SK-N-SH treated with all-trans-retinoic acid at 6 μM for 48 hours (cell line): Measurements from ENCODE around the gene LPP.
A peak's percentile ranks its signal among the peaks of the same experiment; 100 is the strongest.

Experiments used
- ATAC-seq: fragments of 200-7000 bp; cut with Tn5 transposase; 3 replicates; pipeline ENCODE4 v1.9.1; 2020; ENCODE audit warnings: mild to moderate bottlenecking, moderate library complexity
- ARNTL ChIP-seq: fragments of 450-650 bp; formaldehyde crosslinking; IDR thresholded peaks from 2 replicates; pipeline ENCODE4 v1.5.0; 2020; ENCODE audit warnings: low read depth, mild to moderate bottlenecking, moderate library complexity, borderline replicate concordance
- BACH2 ChIP-seq: fragments of 250-450 bp; sonication (Bioruptor Pico); IDR thresholded peaks from 2 replicates; pipeline ENCODE4 v1.9.0; 2021; ENCODE audit warnings: mild to moderate bottlenecking, borderline replicate concordance
- CREB5 ChIP-seq: fragments of 250-450 bp; sonication (Bioruptor Pico); IDR thresholded peaks from 2 replicates; pipeline ENCODE4 v1.5.1; 2020; ENCODE audit warnings: low read depth, mild to moderate bottlenecking, moderate library complexity
- CSDC2 ChIP-seq: fragments of 250-450 bp; sonication (Bioruptor Pico); IDR thresholded peaks from 2 replicates; pipeline ENCODE4 v1.5.0; 2020; ENCODE audit warnings: mild to moderate bottlenecking, moderate library complexity
- CSRNP3 ChIP-seq: fragments of 250-450 bp; sonication (Bioruptor Pico); IDR thresholded peaks from 2 replicates; pipeline ENCODE4 v1.5.1; 2021; ENCODE audit warnings: mild to moderate bottlenecking, moderate library complexity
- ISL1 ChIP-seq: fragments of 250-450 bp; sonication (Bioruptor Pico); IDR thresholded peaks from 2 replicates; pipeline ENCODE4 v2.1.2; 2022; ENCODE audit warnings: mild to moderate bottlenecking, moderate library complexity
- OSR1 ChIP-seq: fragments of 250-450 bp; sonication (Bioruptor Pico); IDR thresholded peaks from 2 replicates; pipeline ENCODE4 v1.8.0; 2022; ENCODE audit warnings: moderate library complexity, mild to moderate bottlenecking, inconsistent platforms
- PATZ1 ChIP-seq: fragments of 250-450 bp; sonication (Bioruptor Pico); IDR thresholded peaks from 2 replicates; pipeline ENCODE4 v1.8.0; 2020; ENCODE audit warnings: mild to moderate bottlenecking, moderate library complexity, borderline replicate concordance
- SNAI2 ChIP-seq: fragments of 250-450 bp; sonication (Bioruptor Pico); IDR thresholded peaks from 2 replicates; pipeline ENCODE4 v1.5.0; 2020; ENCODE audit warnings: mild to moderate bottlenecking, moderate library complexity
- TCF4 ChIP-seq: fragments of 250-450 bp; sonication (Bioruptor Pico); IDR thresholded peaks from 2 replicates; pipeline ENCODE4 v1.8.0; 2021; ENCODE audit warnings: mild to moderate bottlenecking, moderate library complexity, borderline replicate concordance
- TOX ChIP-seq: fragments of 250-450 bp; sonication (Bioruptor Pico); IDR thresholded peaks from 2 replicates; pipeline ENCODE4 v1.8.0; 2021; ENCODE audit warnings: mild to moderate bottlenecking, moderate library complexity, borderline replicate concordance
- ZC3H10 ChIP-seq: fragments of 250-450 bp; sonication (Bioruptor Pico); IDR thresholded peaks from 2 replicates; pipeline ENCODE4 v1.5.1; 2021; ENCODE audit warnings: mild to moderate bottlenecking, moderate library complexity
- ZFP30 ChIP-seq: fragments of 450-650 bp; formaldehyde crosslinking; IDR thresholded peaks from 2 replicates; pipeline ENCODE4 v1.5.0; 2022; ENCODE audit warnings: mild to moderate bottlenecking, moderate library complexity
- ZNF70 ChIP-seq: fragments of 450-650 bp; formaldehyde crosslinking; IDR thresholded peaks from 2 replicates; pipeline ENCODE4 v1.5.0; 2020; ENCODE audit warnings: mild to moderate bottlenecking, moderate library complexity
- TF ChIP-seq, protein P1 (sequence below): fragments of 250-450 bp; sonication (Bioruptor Pico); IDR thresholded peaks from 2 replicates; pipeline ENCODE4 v1.5.0; 2020; ENCODE audit warnings: mild to moderate bottlenecking, moderate library complexity
- TF ChIP-seq, protein P2 (sequence below): fragments of 250-450 bp; sonication (Bioruptor Pico); IDR thresholded peaks from 2 replicates; pipeline ENCODE4 v1.8.0; 2021; ENCODE audit warnings: low read depth, mild to moderate bottlenecking, moderate library complexity, borderline replicate concordance

LPP gene

GRCh38 chr3:188361888-188362287, 207.9 kb downstream of the LPP start:
- peak; percentile 8; the same call in 2 of the 3 replicates for ATAC-seq
- TF ChIP-seq CREB5 = no peak
- TF ChIP-seq BACH2 = no peak
- no peak for TF ChIP-seq ZNF70 (CRISPR knock-in tag)
- TF ChIP-seq OSR1 (CRISPR knock-in tag) = no peak
- TF ChIP-seq CSDC2 (CRISPR knock-in tag) = no peak
- TF ChIP-seq ZFP30 (CRISPR knock-in tag) = no peak
- no peak for TF ChIP-seq ARNTL
- no peak for TF ChIP-seq ISL1 (CRISPR knock-in tag)
- TF ChIP-seq PATZ1 (CRISPR knock-in tag) = no peak
- TF ChIP-seq, protein P1, sequence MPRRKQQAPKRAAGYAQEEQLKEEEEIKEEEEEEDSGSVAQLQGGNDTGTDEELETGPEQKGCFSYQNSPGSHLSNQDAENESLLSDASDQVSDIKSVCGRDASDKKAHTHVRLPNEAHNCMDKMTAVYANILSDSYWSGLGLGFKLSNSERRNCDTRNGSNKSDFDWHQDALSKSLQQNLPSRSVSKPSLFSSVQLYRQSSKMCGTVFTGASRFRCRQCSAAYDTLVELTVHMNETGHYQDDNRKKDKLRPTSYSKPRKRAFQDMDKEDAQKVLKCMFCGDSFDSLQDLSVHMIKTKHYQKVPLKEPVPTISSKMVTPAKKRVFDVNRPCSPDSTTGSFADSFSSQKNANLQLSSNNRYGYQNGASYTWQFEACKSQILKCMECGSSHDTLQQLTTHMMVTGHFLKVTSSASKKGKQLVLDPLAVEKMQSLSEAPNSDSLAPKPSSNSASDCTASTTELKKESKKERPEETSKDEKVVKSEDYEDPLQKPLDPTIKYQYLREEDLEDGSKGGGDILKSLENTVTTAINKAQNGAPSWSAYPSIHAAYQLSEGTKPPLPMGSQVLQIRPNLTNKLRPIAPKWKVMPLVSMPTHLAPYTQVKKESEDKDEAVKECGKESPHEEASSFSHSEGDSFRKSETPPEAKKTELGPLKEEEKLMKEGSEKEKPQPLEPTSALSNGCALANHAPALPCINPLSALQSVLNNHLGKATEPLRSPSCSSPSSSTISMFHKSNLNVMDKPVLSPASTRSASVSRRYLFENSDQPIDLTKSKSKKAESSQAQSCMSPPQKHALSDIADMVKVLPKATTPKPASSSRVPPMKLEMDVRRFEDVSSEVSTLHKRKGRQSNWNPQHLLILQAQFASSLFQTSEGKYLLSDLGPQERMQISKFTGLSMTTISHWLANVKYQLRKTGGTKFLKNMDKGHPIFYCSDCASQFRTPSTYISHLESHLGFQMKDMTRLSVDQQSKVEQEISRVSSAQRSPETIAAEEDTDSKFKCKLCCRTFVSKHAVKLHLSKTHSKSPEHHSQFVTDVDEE = no peak

- ATAC-seq = peak; percentile 96
- TF ChIP-seq TCF4 (CRISPR knock-in tag) (no peak), ZNF70 (CRISPR knock-in tag) (no peak), PATZ1 (CRISPR knock-in tag) (no peak), TOX (no peak), BACH2 (no peak), SNAI2 (CRISPR knock-in tag) (no peak), CREB5 (no peak), ZC3H10 (no peak), ARNTL (no peak), CSRNP3 (CRISPR knock-in tag) (no peak)
- TF ChIP-seq, protein P1 = no peak
- TF ChIP-seq, protein P2, sequence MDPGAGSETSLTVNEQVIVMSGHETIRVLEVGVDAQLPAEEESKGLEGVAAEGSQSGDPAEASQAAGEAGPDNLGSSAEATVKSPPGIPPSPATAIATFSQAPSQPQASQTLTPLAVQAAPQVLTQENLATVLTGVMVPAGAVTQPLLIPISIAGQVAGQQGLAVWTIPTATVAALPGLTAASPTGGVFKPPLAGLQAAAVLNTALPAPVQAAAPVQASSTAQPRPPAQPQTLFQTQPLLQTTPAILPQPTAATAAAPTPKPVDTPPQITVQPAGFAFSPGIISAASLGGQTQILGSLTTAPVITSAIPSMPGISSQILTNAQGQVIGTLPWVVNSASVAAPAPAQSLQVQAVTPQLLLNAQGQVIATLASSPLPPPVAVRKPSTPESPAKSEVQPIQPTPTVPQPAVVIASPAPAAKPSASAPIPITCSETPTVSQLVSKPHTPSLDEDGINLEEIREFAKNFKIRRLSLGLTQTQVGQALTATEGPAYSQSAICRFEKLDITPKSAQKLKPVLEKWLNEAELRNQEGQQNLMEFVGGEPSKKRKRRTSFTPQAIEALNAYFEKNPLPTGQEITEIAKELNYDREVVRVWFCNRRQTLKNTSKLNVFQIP (CRISPR knock-in tag) = no peak
These were observed 208.5 kb downstream of the LPP start for GRCh38 chr3:188362405-188362831.
